Heart right ventricle (tissue), 16 donors: Measurements from ENCODE around the gene GARS1. TPM values are rescaled to one million over a fixed set of nuclear protein-coding genes. Genes with fewer than 3 reads are reported as not detected.

Experiments
- ATAC-seq, 8 donors: fragments of 200-7000 bp; cut with Tn5 transposase; one replicate each; pipeline ENCODE4 v1.9.1; 2020; ENCODE audit warnings: mild to moderate bottlenecking in 8 of 8, moderate library complexity in 8 of 8, moderate number of reproducible peaks in 1 of 8
- DNase-seq, 2 donors: peaks; one replicate each; pipeline ENCODE4 v3.0.0-alpha.2; 2020
- H3K27ac ChIP-seq, 10 donors: fragments of 200-600 bp; sonication (generic) in 2 of 10; one replicate each; pipeline versions ENCODE4 v1.5.0 to v1.8.0; 2020 to 2022; ENCODE audit warnings: mild to moderate bottlenecking in 3 of 10
- H3K27me3 ChIP-seq, 7 donors: fragments of 200-600 bp; one replicate each; pipeline ENCODE4 v1.8.0; 2021 to 2022; ENCODE audit warnings: mild to moderate bottlenecking in 2 of 7
- H3K36me3 ChIP-seq, 9 donors: fragments of 200-600 bp; sonication (generic) in 1 of 9; one replicate each; pipeline versions ENCODE4 v1.5.0 to v1.8.0; 2020 to 2022; ENCODE audit warnings: mild to moderate bottlenecking in 2 of 9
- H3K4me1 ChIP-seq, 9 donors: fragments of 200-600 bp; sonication (generic) in 1 of 9; one replicate each; pipeline versions ENCODE4 v1.5.0 to v1.8.0; 2020 to 2022; ENCODE audit warnings: mild to moderate bottlenecking in 4 of 9
- H3K4me3 ChIP-seq, 10 donors: fragments of 200-600 bp; sonication (generic) in 2 of 10; one replicate each; pipeline versions ENCODE4 v1.5.0 to v1.8.0; 2020 to 2022; ENCODE audit warnings: mild to moderate bottlenecking in 7 of 10, moderate library complexity in 2 of 10
- H3K9me3 ChIP-seq, 11 donors: fragments of 200-600 bp in 10 of 11; sonication (generic) in 2 of 11; one replicate each; pipeline versions ENCODE4 v1.5.0 to v1.8.0; 2013 to 2022; ENCODE audit warnings: mild to moderate bottlenecking in 2 of 11, control low read depth in 1 of 11, moderate library complexity in 1 of 11
- CTCF ChIP-seq, 9 donors: fragments of 200-600 bp; sonication (generic) in 2 of 9; IDR thresholded peaks; one replicate each; pipeline versions ENCODE4 v1.5.0 to v1.8.0; 2021 to 2022; ENCODE audit warnings: antibody characterized with exemption in 9 of 9, mild to moderate bottlenecking in 5 of 9, moderate library complexity in 1 of 9
- WGBS, 2 donors: extraction: QIAGEN DNeasy Blood & Tissue Kit; methylation state at CpG; one replicate each; pipeline ENCODE4 v1.1.7; 2013; ENCODE audit warnings: inconsistent platforms in 1 of 2; 5-methylcytosine and 5-hydroxymethylcytosine counted together
- intact Hi-C, 10 donors: fragments of 100-400 bp; cut with DNase I; formaldehyde crosslinking; loops; one replicate each; pipeline versions ENCODE4 v1.11.1 to v1.14.2; 2022
- polyA plus RNA-seq, 2 donors: library from polyadenylated mRNA; stranded (reverse); fragments of 200-250 nt; gene quantifications; one replicate each; pipeline ENCODE4 v1.2.3, GENCODE V29; 2013
- total RNA-seq, 10 donors: library from RNA; stranded (reverse); fragmentation: NEBNext Ultra II Directional in 3 of 10; extraction: Animal tissue kit (Norgen Biotek cat#: 25700) in 3 of 10; gene quantifications; one replicate each; pipeline versions ENCODE4 v1.2.1 to v1.2.4, GENCODE V29; 2021 to 2023
- donor health status: Arrhythmogenic right ventricular cardiomyopathy.
- donor health status: ischemic (EF 13 %, LVEDD 7.1; RV severe dilation, severe dysfunction).
- donor health status: healthy with polysubstance abuse.
- donor health status: DM: no; HTN: yes; CAD: no.
- donor health status: DM: no; HTN: no; CAD: no.
- donor health status: ischemic (EF 25% LVEDD 6.9; RV normal size, moderate dysfunction).
- donor health status: ischemic (EF 25% LVEDD 5.7; RV mildly dilated, moderate dysfunction).
- donor health status: healthy.
- donor health status: DM: yes; HTN: yes; CAD: no.
- donor health status: Ischemic cardiomyopathy.
- donor health status: ischemic (EF 35%, LVEDD 5.7; RV mildly dilated, moderate dysfunction).
- donor health status: nonischemic (EF 11% LVEDD 7.7; RV severe dilation, severe dysfunction).
- donor health status: DM: yes; HTN: yes; CAD: no.
- donor health status: PGD.
- donor health status: ischemic (EF 29% LVEDD 5.4; RV normal size, mild dysfunction).
- donor health status: nonischemic (EF 23%, LVEDD 6.1; RV moderate dilation, normal function).

Gene GARS1
- total and polyA plus RNA-seq, 12 donors: 36.5 to 95.6 (median 41.6) TPM

GRCh38 chr7:30559611-30560010 is 35.1 kb upstream of the GARS1 start:
- Histone ChIP-seq H3K4me3 (no peak overlapping the region), H3K27me3 (no peaks in the 10 kb centered on the region), H3K4me1 (peaks cover 0 to 21% (median 0%) of the 10 kb centered on the region in 9 donors), H3K9me3 (no peaks in the 10 kb centered on the region), H3K36me3 (peaks cover 0 to 72% (median 5%) of the 10 kb centered on the region in 9 donors), H3K27ac (no peak overlapping the region)
- ATAC-seq: no peak
- TF ChIP-seq CTCF (IDR thresholded peaks at IDR 0.05): no peak
- DNase-seq: no peak
- intact Hi-C loops: loop anchor here (5.0 to 10.0 kb wide), 10 partner anchors 45 to 602 kb away; partner anchors contain the start of gene ZNRF2 (in 1 of the 10)
- 90 to 94% methylated on average over 5 of the region's 5 CpGs for whole genome bisulfite sequencing, 2 donors

GRCh38 chr7:30561389-30561788 is 33.3 kb upstream of the GARS1 start:
- no peak for ATAC-seq
- intact Hi-C loops: loop anchor here (5.0 to 10.0 kb wide), 10 partner anchors 47 to 604 kb away; partner anchors contain the start of gene ZNRF2 (in 1 of the 10)

GRCh38 chr7:30562498-30562897 is 32.2 kb upstream of the GARS1 start:
- H3K27me3 ChIP-seq: no peaks in the 10 kb centered on the region
- 55 to 61% methylated on average over 6 of the region's 6 CpGs for WGBS, 2 donors
- H3K36me3 ChIP-seq: peaks cover 0 to 90% (median 5%) of the 10 kb centered on the region in 9 donors
- no peaks in the 10 kb centered on the region for H3K9me3 ChIP-seq
- no peak for DNase-seq
- H3K4me3 ChIP-seq: no peak overlapping the region
- peak overlapping the region in 1 of 10 donors; percentile 41 for H3K27ac ChIP-seq
- H3K4me1 ChIP-seq: peaks cover 0 to 21% (median 0%) of the 10 kb centered on the region in 9 donors
- no peak for ATAC-seq
- TF ChIP-seq CTCF (IDR thresholded peaks at IDR 0.05): no peak
- intact Hi-C loops: loop anchor here (2.0 to 10.0 kb wide), 11 partner anchors 14 to 605 kb away; partner anchors contain the start of gene ZNRF2 (in 1 of the 10)

More at GRCh38 chr7:30561389-30561788, 33.3 kb upstream of the GARS1 start:
- DNase-seq: no peak
- no peaks in the 10 kb centered on the region for H3K27me3 ChIP-seq
- H3K4me1 ChIP-seq: peaks cover 0 to 21% (median 0%) of the 10 kb centered on the region in 9 donors
- H3K4me3 ChIP-seq: no peak overlapping the region
- no peaks in the 10 kb centered on the region for H3K9me3 ChIP-seq
- H3K27ac ChIP-seq: no peak overlapping the region
- peaks cover 0 to 89% (median 10%) of the 10 kb centered on the region in 9 donors for H3K36me3 ChIP-seq
- WGBS, 2 donors: 79 to 91% methylated on average over 6 of the region's 6 CpGs
- TF ChIP-seq CTCF (IDR thresholded peaks at IDR 0.05): no peak

GRCh38 chr7:30562909-30563308 is 31.8 kb upstream of the GARS1 start:
- H3K4me1 ChIP-seq: peaks cover 0 to 21% (median 0%) of the 10 kb centered on the region in 9 donors
- no peaks in the 10 kb centered on the region for H3K9me3 ChIP-seq
- DNase-seq (no peak), ATAC-seq (peak in 2 of 8 donors; percentile 40 to 43)
- 75 to 77% methylated on average over 8 of the region's 8 CpGs for WGBS, 2 donors
- peak overlapping the region in 1 of 10 donors; percentile 41 for H3K27ac ChIP-seq
- intact Hi-C loops: loop anchor here (2.0 to 10.0 kb wide), 11 partner anchors 14 to 606 kb away; partner anchors contain the start of gene ZNRF2 (in 1 of the 10)
- no peaks in the 10 kb centered on the region for H3K27me3 ChIP-seq
- H3K4me3 ChIP-seq: no peak overlapping the region
- no peak for TF ChIP-seq CTCF (IDR thresholded peaks at IDR 0.05)
- peaks cover 0 to 90% (median 5%) of the 10 kb centered on the region in 9 donors for H3K36me3 ChIP-seq
